ENCODE results near the gene DUT. TPM values are rescaled to one million over a fixed set of nuclear protein-coding genes. Genes with fewer than 3 reads are reported as not detected.

DUT gene
- total RNA-seq, 2 donors from 2014 or later, result 87.0 to 104 TPM

DNA sequence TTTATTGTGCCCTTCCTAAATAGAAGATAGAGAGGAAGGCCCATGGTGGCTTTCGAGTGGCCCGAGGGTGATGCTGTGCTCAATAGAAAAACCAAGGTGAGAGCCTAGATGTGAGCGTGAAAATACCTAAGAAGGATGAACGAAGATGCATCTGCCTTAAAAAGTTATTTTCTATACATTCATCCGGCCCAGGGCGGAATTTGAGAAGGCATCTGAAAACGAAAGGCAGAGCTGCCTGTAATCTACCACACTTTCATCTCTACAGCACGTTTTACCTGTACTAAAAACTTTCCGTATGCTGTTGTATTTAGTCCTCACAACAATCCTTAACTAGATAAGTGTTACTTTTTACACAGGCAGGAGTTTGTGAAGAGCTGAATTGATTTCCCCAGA is 1.4 kb downstream of the DUT start:
- intact Hi-C loops (cut with DNase I), result no loop called here
- Histone ChIP-seq H3K27ac (no peak overlapping the region), H3K36me3 (no peaks in the 10 kb centered on the region), H3K9me3 (no peaks in the 10 kb centered on the region), H3K4me1 (replicated peaks) (no peaks in the 10 kb centered on the region), H3K4me3 (peak overlapping the region in 1 of 2 donors; percentile 69), H3K27me3 (replicated peaks; ENCODE audit: insufficient read depth) (no peaks in the 10 kb centered on the region)
- no peak for DNase-seq (ENCODE audit: low spot score)
- TF ChIP-seq, protein P1, sequence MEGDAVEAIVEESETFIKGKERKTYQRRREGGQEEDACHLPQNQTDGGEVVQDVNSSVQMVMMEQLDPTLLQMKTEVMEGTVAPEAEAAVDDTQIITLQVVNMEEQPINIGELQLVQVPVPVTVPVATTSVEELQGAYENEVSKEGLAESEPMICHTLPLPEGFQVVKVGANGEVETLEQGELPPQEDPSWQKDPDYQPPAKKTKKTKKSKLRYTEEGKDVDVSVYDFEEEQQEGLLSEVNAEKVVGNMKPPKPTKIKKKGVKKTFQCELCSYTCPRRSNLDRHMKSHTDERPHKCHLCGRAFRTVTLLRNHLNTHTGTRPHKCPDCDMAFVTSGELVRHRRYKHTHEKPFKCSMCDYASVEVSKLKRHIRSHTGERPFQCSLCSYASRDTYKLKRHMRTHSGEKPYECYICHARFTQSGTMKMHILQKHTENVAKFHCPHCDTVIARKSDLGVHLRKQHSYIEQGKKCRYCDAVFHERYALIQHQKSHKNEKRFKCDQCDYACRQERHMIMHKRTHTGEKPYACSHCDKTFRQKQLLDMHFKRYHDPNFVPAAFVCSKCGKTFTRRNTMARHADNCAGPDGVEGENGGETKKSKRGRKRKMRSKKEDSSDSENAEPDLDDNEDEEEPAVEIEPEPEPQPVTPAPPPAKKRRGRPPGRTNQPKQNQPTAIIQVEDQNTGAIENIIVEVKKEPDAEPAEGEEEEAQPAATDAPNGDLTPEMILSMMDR (IDR thresholded peaks at IDR 0.05), result no peak
- TF ChIP-seq POLR2AphosphoS5 (IDR thresholded peaks at IDR 0.05) (no peak), POLR2A (IDR thresholded peaks at IDR 0.05) (no peak)
- 36% methylated on average over 9 of the region's 9 CpGs for WGBS

DNA sequence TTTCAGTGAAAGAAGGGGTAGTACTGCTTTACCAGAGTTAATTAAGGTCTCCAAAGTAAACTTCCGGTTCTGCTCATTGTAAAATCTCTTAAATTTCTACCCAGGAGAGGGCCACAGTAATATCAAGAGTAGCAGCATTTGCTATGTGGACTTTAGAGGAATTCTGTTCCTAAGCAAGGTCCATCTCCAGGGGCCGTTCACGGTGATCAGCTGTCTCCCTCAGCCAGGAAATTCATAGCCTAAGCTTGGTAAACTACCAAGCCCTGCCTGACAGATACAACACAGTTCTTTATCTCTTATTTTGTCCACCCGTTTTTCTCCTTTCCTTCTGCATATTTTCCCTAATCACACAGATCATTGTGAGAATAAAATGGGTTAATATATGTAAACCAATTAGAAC is 2.3 kb downstream of the DUT start:
- Histone ChIP-seq H3K4me1 (replicated peaks) (no peaks in the 10 kb centered on the region), H3K36me3 (no peaks in the 10 kb centered on the region), H3K9me3 (no peaks in the 10 kb centered on the region), H3K27ac (no peak overlapping the region), H3K4me3 (no peak overlapping the region), H3K27me3 (replicated peaks; ENCODE audit: insufficient read depth) (no peaks in the 10 kb centered on the region)
- TF ChIP-seq POLR2AphosphoS5 (IDR thresholded peaks at IDR 0.05) (no peak), POLR2A (IDR thresholded peaks at IDR 0.05) (no peak)
- TF ChIP-seq, protein P1 (IDR thresholded peaks at IDR 0.05), result no peak
- intact Hi-C loops (cut with DNase I), result no loop called here
- WGBS, result 17% methylated on average over 4 of the region's 4 CpGs
- no peak for DNase-seq (ENCODE audit: low spot score)

DNA sequence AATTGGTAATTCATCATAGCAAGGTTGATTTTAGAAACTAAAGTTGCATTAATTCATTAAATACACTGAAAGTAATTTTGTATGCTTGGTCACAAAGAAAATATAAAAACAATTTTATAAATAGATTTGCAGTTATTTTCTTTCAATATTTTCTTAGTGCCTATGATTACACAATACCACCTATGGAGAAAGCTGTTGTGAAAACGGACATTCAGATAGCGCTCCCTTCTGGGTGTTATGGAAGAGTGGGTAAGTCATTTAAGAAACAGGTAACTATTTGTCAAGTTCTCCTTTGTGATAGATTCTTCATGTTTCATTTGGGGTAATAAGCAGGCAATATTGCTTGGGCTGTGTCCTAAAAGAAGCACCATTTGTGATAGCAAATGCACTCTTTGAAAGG is 3.0 kb downstream of the DUT start:
- no peak for TF ChIP-seq POLR2A (IDR thresholded peaks at IDR 0.05)
- TF ChIP-seq POLR2AphosphoS5 (IDR thresholded peaks at IDR 0.05), result no peak
- TF ChIP-seq, protein P1 (IDR thresholded peaks at IDR 0.05), result no peak
- intact Hi-C loops (cut with DNase I), result no loop called here
- H3K4me3 ChIP-seq, result no peak overlapping the region
- H3K36me3 ChIP-seq, result no peaks in the 10 kb centered on the region
- no peak for DNase-seq (ENCODE audit: low spot score)
- H3K27ac ChIP-seq, result no peak overlapping the region
- WGBS, result 72% methylated on average over 2 of the region's 2 CpGs
- no peaks in the 10 kb centered on the region for H3K27me3 ChIP-seq (replicated peaks; ENCODE audit: insufficient read depth)
- H3K4me1 ChIP-seq (replicated peaks), result no peaks in the 10 kb centered on the region
- H3K9me3 ChIP-seq, result no peaks in the 10 kb centered on the region

DNA sequence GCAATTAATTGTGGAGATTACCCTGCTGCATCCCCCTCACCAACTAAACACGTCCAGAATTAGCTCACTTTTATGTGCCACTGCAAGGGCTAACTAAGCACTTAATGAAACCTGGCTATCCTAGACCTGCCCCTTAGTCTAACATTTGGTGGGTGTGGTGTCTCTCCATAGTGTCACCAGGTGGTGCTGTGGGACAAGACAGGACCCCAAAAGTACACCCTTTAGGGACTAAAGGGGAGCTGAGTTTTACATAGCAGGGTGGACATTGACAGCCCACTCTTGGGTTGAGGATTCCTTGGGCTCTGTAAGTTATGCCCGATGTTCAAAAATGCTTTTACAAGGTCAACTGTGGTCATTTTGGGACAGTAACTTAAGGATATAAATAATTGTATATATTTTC is 5.7 kb downstream of the DUT start:
- intact Hi-C loops (cut with DNase I), result no loop called here
- WGBS, result 64% methylated on average over 2 of the region's 2 CpGs
- no peaks in the 10 kb centered on the region for H3K36me3 ChIP-seq

DNA sequence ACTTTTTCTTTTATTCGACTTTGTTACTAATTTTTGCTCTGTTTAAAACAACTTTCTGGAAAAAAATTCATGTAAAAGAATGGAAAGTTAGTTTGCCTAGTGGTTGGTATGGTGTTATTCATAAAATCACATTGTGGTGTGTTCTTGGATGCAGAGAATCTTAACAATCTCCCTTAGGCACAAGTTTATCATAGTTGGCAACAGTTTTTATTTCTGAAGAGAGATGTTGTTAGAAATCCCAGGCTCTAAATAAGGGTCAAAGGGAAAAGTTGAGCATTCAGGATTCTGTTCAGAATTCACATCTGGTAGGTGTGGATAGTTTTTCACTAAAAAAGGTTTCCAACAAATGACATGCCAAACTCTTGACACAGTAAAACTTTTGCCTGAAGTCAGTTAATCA is 6.4 kb downstream of the DUT start:
- DNase-seq (ENCODE audit: low spot score), result no peak
- WGBS, result 74% methylated on average over 1 of the region's 1 CpG
- intact Hi-C loops (cut with DNase I), result no loop called here
- H3K27me3 ChIP-seq (replicated peaks; ENCODE audit: insufficient read depth), result no peaks in the 10 kb centered on the region
- no peak overlapping the region for H3K27ac ChIP-seq
- no peaks in the 10 kb centered on the region for H3K4me1 ChIP-seq (replicated peaks)
- no peak overlapping the region for H3K4me3 ChIP-seq
- H3K9me3 ChIP-seq, result no peaks in the 10 kb centered on the region
- H3K36me3 ChIP-seq, result no peaks in the 10 kb centered on the region
- no peak for TF ChIP-seq POLR2AphosphoS5 (IDR thresholded peaks at IDR 0.05)
- TF ChIP-seq, protein P1 (IDR thresholded peaks at IDR 0.05), result no peak
- TF ChIP-seq POLR2A (IDR thresholded peaks at IDR 0.05), result no peak

More for the DNA sequence above, 5.7 kb downstream of the DUT start:
- no peaks in the 10 kb centered on the region for H3K4me1 ChIP-seq (replicated peaks)
- no peak overlapping the region for H3K27ac ChIP-seq
- H3K4me3 ChIP-seq, result no peak overlapping the region
- DNase-seq (ENCODE audit: low spot score), result no peak
- H3K27me3 ChIP-seq (replicated peaks; ENCODE audit: insufficient read depth), result no peaks in the 10 kb centered on the region
- H3K9me3 ChIP-seq, result no peaks in the 10 kb centered on the region
- TF ChIP-seq POLR2A (IDR thresholded peaks at IDR 0.05) (no peak), POLR2AphosphoS5 (IDR thresholded peaks at IDR 0.05) (no peak)
- TF ChIP-seq, protein P1 (IDR thresholded peaks at IDR 0.05), result no peak
